Fibroblast of skin of scalp (primary cell): ENCODE results near the gene CLK4.

ENCODE experiments used
- DNase-seq: peaks from one replicate; pipeline ENCODE4 v3.0.0-alpha.2; 2013

The CLK4 gene

GRCh38 chr5:178553517-178553916, 73.3 kb downstream of the CLK4 start:
- DNase-seq, result no peak
